Measurements from ENCODE around the gene CD40.
A peak's percentile ranks its signal among the peaks of the same experiment; 100 is the strongest.
"Not testable (repeated sequence)": the region's sequence is repeated elsewhere in the genome, so short reads cannot be mapped to it uniquely, and the experiment has no call there.

The CD40 gene

DNA sequence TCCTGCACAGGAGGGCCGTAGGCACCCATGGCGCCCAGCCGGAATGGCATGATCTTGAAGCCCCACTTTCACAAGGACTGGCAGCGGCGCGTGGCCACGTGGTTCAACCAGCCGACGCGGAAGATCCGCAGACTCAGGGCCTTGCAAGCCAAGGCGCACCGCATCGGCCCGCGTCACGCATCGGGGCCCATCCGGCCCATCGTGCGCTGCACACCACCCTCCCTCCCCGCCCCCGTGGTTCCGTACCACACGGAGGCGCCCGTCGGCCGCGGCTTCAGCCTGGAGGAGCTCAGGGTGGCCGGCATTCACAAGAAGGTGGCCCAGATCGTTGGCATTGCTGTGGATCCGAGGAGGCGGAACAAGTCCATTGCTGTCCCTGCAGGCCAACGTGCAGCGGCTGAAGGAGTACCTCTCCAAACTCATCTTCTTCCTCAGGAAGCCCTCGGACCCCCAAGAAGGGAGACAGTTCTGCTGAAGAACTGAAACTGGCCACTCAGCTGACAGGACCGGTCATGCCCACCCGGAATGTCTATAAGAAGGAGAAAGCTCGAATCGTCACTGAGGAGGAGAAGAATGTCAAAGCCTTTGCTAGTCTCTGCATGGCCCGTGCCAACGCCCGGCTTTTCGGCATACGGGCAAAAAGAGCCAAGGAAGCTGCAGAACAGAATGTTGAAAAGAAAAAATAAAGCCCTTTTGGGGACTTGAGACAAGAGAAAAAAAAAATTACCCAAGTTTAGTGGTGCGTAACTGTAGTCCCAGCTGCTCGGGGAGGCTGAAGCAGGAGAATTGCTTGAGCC is 18.4 kb upstream of the CD40 start:
- DNase-seq: no peak

DNA sequence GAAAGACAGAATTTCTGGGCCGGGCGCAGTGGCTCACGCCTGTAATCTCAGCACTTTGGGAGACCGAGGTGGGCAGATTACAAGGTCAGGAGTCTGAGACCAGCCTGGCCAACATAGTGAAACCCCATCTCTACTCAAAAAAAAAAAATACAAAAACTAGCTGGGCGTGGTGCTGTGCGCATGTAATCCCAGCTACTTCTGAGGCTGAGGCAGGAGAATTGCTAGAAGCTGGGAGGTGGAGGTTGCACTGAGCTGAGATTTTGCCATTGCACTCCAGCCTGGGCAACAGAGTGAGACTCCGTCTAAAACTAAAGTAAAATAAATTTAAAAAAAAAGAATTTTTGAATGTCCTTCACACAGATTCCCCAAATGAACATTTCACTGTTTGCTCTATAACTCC is 17.7 kb upstream of the CD40 start:
- not testable (repeated sequence) for DNase-seq

DNA sequence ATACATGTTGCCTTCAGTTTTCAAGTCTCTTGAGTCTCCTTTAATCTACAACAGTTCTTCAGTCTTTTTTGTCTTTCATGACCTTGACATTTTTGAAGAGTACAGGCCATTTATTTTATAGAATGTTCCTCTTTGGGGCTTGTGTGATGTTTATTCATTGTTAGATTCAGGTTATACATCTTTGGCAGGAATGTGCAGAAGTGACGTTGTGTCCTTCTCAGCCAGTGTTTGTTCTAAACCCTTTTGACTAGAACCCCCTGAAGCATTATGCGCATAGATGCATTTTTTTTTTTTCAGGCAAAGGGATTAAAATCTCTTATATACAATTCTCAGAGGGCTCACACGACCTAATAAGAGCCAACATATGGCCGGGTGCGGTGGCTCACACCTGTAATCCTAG is 17.1 kb upstream of the CD40 start:
- no peak for DNase-seq

DNA sequence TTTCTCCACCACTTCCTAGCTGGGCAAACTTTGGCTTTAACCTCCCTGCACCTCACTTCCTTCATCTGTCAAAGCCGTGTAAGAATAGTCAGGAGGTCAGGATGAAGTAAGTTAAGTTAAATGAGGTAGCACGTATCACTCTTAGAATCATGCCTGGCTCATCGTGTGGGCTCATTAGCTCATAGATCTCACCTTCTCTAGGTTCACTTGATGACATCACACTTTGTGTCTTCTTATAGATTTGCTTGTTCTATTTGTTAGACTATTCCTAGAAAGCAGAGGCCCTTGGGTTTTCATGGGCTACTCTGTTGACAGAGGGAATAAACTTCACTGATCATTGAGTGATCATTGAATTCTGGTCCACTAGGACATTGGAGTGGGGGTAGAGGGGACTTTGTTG is 16.2 kb upstream of the CD40 start:
- DNase-seq: no peak

DNA sequence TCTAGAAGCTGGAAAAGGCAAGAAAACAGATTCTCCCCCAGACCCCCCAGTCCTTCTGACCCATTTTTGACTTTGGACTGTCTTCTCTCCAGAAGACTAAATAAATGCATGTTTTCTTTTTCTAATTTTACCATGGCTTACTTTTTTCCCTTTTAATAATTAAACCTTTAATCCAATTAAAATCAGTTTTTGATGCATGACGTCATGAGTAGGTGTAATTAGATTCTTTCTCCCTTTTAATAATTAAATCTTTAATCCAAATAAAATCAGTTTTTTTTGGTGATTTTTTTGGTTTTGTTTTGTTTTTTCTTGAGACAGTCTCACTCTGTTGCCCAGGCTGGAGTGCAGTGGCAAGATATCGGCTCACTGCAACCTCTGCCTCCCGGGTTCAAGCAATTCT is 15.2 kb upstream of the CD40 start:
- DNase-seq: no peak

DNA sequence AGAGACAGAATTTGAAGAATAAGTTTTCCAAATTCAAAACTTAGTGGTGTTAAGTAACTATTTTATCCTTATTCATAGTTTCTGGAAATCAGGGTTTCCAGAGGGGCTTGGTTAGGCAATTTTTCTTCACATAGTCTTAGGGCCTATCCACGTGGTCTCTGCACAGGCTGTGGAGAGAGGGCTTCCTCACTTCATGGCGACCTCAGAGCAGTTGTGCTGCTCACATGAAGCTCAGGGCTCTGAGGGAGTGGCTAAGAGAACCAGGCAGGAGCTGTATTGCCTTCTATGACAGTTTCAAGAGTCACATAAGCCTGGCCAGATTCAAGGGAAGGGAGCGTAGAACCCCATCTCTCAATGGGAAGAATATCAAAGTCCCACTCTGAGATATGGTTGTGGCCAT is 13.9 kb upstream of the CD40 start:
- no peak for DNase-seq

DNA sequence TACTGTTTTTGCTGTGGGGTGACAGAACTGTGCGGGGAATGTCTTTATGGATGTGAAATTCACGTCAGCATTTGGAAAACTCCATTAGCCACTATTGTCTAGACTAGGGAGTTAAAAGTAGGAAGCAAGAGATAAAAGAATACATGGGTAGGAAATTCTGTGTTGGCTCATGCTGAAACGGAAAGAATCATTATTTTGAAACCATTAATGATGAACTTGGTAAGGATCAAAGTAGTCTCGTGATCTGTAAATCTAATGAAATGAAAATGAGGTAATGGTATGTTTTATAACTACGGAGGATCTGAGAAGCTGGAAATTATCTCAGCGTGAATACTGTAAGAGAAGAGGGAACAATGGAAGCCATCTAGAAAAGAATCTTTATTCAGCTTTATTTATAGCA is 11.1 kb upstream of the CD40 start:
- DNase-seq: no peak

DNA sequence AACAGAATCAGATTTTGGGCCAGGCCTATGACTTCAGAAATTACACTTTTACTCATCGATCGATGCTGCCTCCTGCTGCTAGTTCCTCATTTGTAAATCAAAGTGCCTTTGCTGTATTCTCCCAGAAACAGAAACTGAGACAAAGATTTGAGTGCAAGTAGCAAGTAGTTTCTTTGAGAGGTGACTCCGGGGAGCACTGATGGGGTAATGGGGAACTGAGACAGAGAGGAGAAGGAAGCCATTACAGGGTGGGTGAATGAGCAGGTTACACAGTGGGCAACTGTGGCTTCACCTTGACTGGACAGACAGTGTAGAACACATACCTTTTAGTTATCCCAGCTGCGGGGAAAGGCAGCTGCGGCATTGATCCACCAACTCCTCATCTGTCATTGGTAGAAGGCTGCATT is 9.7 kb upstream of the CD40 start:
- no peak for DNase-seq

DNA sequence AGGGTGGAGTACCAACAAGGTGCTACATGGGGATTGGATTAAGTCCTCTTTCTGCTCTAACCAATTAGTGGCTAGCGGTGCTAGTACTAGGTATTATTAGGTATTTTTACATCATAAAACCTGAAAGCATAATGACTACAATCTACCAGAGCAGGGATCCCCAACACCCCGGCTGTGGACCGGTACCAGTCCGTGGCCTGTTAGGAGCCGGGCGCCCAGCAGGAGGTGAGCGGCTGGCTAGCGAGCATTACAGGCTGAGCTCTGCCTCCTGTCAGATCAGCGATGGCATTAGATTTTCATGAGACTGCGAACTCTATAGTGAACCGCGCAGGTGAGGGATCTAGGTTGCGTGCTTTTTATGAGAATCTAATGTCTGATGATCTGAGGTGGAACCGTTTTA is 9.1 kb upstream of the CD40 start:
- DNase-seq: no peak

DNA sequence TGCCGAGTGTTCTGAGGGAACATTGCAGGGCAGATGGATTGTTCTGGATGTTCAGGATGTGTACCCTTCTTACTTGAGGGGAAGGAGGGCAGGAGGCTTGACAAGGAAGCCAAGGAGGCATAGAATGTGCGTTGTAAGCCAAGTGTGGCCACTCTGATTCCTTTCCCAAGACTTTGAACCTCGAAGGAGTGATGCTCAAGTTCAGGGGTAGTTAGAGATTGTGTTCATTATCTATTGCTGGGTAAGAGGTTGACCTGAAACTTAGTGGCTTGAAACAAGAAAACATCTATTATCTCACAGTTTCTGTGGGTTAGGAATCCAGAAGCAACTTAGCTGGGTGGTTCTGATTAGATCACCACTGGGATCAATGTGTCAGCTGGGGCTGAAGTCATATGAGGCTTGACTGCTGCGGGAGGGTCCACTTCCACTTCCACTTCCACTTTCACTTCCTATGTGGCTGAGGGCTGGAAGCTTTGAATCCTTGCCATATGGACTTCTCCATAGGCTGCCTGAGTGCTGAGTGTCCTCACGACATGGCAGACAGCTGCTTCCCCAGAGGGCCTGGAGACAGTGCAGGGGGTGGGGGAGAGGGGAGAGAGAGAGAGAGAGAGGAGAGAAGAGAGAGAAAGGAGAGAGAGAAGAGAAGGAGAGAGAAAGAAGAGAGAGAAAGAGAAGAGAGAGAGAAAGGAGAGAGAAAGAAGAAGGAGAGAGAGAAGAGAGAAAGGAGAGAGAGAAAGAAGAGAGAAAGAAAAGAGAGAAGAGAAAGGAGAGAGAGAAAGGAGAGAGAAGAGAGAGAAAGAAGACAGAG is 6.9 kb upstream of the CD40 start:
- DNase-seq: no peak

DNA sequence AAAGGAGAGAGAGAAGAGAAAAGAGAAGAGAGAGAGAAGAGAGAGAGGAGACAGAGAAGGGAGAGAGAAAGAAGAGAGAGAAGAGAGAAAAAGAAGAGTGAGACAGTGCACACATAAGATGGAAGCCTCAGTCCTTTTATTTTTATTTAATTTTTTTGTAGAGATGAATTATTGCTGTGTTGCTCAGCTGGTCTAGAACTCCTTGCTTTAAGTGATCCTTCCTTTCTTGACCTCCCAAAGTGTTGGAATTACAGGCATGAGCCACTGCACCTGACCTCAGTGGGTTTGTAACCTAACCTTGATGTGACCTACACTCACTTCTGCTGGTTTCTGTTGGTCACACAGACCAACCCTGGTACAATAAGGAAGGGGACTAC is 6.3 kb upstream of the CD40 start:
- no peak for DNase-seq

DNA sequence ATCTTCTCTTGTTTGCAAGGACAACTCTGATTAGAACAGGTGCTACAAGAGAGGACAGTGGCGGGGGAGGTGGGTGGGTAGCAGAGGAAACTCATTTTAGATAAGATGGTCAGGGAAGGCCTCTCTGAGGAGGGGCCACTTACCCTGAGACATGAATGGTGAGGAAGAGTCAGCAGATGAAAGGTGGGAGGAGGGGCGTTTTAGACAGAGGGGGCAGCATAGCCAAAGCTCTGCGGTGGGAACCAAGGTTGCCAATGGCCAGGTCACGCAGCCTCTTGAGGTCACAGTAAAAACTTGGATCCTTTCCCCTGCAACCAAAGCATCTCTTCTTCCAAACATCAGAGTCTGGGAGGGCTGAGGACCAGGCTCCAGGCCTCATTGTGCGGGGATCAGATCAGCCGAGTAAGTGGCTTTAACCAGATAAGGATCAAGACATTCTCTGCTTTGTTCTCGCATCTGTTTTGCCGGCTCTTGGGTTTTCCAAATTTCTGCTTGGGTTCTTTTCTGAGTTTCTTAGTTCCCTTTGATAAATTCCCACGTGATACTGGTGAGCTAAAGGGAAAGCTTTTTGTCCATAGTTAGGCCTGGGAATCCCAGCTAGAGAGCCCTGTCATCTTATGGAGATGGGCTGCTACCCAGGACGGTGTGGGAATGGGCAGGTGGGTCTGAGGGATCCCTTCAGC is 5.5 kb upstream of the CD40 start:
- DNase-seq: no peak

DNA sequence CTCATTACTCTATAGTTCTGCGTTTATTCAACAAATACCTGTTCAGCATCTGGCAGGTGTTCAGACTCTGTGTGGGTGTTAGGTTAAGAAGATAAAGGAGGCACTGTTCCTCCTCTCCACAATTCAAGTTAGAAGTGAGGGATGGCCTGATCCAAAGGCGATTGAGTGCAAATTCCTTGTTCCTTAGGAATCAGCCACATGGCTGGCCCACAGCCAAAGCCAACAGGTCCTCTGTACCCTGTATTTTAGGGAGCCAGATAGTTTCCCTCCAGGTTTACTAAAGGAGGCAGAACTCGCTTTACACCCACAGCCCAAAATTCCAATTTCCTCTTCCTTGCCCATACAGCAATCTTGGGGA is 5.0 kb upstream of the CD40 start:
- no peak for DNase-seq

DNA sequence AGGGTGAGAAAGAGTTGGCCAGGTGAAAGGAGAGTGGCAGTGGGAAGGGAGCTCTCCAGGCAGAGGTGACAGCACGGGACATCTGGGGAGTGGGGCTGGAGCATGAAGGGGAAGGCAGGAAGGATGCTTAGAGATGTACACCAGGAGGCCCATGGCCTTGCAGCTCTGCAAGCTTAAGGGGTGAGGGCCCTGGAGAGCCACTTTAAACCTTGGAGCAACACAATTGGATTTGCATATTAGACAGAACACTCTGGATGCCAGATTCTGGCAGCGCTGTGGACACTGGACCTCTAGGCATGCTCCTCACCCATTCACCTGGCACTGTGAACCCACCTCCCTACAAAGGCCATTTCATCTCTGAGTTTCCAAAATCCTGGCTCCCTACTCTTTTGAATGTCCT is 3.7 kb upstream of the CD40 start:
- DNase-seq: no peak

DNA sequence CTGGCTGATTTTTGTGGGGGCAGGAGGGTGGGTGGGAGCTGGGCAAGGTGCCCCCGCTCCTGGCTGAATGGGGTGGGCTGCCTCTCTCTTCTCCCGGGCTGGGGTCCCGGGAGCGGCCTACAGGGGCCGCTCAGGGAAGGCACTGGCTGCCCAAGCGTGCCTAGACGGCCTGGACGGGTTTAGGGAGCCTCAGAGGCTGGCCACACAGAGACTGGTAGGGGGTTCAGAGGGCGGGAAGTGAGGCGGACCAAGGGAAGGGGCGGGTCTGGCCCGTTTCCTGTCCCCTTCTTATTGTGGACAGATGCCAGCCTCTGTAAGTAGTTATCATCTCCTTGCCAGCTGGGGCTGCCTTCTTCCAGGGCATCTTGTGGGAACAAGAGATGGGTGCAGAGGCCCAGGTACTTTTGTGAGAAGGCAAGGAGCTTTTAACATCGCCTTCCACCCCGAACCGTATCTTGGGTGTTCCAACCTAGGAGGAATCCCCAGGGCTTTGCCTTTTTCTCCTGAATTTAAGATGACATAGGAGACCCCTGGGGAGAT is 437 bp downstream of the CD40 start:
- DNase-seq: no peak

DNA sequence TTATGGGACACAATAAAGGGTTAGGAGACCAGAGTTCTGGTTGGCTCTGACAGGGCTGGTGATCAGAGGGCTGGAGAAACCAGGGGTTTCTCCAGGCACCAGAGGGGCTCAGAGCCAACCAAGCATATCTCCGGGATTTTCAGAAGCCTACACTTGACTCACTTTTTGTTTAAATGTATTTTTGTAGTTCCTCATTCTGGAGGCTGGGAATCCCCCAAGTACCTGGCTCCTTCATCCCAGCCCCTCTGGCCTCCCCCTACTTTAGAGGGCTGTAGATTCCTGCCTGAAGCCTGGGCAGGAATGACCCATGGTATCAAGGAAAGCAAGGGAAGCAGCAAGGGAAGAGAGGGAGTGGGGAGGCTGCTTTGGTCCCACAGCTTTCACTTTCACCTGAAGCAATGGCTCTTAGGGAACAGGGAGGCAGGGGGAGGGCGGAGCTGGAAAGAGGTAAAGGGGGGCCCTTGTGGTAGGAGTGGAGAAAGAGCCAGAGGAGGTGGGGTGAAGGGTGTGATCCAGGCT is 973 bp downstream of the CD40 start:
- DNase-seq: no peak

DNA sequence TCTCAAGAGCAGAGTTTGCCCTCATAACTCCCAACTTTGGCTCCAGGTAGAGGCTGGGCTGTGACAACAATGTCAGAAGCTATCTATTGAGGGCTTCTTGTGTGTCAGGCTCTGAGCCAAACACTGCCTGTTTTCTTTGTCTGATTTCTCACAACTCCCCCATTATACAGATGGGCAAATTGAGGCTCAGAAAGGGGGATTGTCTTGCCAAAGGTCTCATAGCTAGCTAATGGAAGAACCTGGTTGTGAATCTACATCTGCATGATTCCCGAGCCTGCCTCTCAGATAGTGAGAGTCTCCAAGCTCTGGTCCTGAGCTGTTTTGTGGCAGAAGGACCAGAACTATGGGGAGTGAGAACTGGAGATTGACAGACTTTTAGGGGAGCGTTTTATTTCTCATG is 1.4 kb downstream of the CD40 start:
- no peak for DNase-seq

DNA sequence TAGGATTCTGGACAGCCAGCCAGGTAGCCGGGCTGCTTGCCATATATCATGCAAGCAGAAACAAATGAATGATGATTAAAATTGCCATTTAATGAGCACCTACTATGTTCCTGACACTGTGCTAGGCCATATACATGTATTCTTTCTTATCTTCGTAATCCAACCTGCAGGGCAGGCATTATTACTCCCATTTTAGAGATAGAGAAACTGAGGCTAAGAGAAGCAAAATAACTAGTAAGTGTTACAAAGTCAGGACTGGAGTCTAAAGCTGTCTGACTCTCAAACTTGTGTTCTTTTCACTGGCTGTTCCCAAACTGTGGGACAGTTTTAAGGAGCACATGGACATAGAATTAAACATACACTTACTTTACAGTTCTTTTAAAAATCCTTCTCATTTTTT is 2.0 kb downstream of the CD40 start:
- DNase-seq: no peak

DNA sequence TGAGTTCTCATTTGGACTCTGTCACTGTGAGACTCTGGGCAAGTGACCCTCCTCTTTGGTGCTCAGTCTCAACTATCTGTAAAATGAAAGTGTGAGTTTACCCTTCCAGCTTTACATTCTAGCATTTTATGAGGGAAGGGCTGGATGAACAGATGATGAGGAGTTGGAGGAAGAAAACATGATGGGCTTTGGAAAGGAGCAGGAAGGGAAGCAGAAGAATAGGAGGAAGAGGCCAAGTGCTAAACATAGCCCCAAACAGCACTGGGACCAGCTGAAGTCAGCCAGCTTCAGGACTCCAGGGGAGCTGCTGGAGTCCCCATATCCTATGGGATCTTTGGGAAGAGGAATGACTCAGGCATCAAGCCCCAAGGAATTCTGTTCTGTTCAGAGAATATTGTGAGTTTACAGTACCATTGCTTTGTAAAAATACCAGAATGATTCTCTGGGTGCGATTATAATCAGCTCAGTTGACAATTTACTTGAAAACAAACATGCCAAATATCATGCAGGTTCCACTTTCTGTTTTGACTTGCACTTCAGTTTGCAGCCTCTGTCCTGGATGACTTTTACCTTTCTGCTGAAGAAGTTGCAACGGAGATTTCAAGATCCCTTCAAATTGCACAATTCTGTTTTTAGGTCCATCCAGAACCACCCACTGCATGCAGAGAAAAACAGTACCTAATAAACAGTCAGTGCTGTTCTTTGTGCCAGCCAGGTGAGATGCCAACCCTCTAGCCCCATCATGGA is 3.2 kb downstream of the CD40 start:
- no peak for DNase-seq

DNA sequence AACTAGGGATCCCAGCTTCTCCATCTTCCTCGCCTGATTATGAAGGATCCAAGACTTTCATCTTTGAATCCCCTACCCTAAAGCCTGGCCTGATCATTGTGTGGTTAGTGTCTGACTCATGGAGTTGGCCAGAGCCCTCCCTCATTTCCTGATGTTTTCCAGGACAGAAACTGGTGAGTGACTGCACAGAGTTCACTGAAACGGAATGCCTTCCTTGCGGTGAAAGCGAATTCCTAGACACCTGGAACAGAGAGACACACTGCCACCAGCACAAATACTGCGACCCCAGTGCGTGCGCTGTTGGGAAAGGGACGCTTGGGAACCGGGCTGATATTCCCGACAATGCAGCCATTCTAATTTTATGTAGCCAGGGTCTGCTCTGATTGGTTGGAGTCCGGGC is 4.0 kb downstream of the CD40 start:
- peak; percentile 84 for DNase-seq

DNA sequence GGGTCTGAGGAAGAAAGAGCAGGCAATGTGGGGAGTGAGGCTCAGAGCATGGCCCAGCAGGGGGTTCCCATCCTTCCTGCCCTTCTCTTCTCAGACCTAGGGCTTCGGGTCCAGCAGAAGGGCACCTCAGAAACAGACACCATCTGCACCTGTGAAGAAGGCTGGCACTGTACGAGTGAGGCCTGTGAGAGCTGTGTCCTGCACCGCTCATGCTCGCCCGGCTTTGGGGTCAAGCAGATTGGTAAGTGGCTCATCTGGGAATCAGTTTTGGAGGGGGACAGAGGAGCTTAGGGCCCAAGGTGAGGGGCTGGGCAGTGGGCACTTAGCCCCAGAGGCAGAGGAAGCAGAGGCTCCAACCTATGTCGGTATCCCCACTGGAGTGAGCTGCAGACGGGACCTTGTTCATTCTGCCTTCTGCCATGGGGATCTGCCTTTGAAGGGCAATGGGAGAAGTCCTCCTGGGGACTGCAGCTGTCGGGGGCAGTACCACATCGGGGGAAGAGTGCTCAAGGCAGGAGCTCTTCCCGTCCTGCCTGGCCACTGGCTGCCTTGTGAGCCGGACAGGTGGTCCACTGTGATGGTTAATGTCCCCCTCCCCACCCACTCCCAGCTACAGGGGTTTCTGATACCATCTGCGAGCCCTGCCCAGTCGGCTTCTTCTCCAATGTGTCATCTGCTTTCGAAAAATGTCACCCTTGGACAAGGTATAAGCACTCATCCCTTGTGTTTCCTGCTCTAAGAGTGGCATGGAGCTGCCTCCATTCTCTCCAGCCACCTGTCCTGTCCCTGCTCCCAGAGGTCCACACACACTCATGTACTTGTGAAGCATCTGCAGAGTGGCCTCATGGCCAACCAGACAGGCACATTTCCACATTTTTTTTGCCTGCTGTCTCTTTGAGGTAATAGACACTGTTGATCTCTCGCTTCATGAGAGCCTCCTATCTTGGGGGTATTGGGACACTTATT is 4.7 kb downstream of the CD40 start:
- no peak for DNase-seq
